GM18520 (cell line): ENCODE measurements around the gene OAS2.

Source experiments
- ATAC-seq: cut with Tn5 transposase; IDR thresholded peaks from one replicate; pipeline ENCODE4 v1.9.1; 2021; ENCODE audit not compliant: unreplicated experiment

The OAS2 gene

DNA sequence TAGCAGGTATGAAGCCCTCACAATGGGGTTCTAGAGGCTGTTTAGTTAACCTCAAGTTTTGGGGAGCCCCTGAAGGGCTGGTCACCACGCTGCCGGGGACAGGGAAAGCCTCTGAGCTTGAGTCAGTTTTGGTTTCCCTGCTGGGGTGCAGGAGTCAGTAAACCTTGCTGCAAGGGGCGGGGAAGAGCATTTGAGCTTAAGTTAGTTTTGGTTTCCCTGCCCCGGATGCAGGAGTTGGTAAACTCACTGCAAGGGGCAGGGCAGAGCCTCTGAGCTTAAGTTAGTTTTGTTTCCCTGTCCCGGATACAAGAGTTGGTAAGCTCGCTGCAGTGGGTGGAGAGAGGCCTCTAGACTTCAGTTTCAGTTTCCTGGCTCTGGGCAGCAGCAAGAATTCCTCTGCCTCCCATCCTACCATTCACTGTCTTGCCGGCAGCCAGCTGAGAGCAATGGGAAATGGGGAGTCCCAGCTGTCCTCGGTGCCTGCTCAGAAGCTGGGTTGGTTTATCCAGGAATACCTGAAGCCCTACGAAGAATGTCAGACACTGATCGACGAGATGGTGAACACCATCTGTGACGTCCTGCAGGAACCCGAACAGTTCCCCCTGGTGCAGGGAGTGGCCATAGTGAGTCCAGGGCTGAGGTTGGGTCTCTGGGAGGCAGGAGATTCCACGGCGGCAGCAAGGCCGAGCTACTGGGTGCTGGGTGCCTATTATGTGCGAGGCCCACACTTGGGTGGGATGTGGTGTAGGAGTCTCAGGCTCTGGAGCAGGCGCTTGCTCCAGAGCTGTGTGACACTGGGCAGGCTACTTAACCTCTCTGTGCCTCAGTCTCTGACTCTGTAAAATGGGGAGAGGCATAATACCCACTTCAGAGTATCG lies at the start of gene OAS2:
Gene OAS2 (plus strand): TSS at position 357 of the 878 bp plus-strand sequence. CDS start 90 bp downstream, at position 447.
- peak; percentile 85 for ATAC-seq

GRCh38 chr12:112928978-112929377 lies 49.3 kb upstream of the OAS2 start:
- ATAC-seq, result no peak

DNA sequence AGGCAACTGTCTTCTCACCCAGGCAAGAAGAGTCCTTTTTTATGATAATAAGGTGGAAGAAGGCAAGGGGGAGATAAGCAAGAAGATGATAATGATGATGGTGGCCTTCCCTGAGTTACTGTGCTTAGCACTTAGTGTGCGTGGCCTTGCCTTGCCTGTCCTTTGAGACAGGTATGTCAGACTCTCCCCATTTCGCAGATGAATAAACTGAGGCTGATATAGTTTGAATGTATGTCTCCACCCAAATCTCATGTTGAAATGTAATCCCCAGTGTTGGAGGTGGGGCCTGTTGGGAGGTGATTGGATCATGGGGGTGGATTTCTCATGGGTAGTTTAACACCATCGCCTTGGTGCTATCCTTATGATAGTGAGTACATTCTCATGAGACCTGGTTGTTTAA lies 48.6 kb upstream of the OAS2 start:
- no peak for ATAC-seq

DNA sequence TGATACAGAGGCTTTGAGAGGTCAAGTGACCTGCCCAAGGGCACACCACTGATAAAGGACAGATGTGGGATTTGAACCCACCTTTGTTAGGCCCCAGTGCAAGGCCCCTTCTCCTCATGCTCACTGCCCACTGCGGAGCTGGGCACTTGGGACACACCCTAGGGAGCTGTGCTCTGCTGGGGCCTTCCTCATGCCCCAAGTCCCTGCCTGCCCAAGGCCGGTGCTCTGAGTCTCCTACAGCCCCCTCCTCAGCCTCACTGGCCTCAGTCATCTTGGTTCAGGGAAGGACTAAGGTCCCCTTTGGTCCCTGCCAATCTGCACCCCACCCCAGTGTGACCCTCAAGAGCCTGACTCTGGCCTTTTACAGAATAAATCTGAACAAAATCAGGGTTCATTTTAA lies 48.0 kb upstream of the OAS2 start:
- no peak for ATAC-seq

- ATAC-seq, result no peak
Measured at GRCh38 chr12:112932485-112933128, 45.7 kb upstream of the OAS2 start.

- no peak for ATAC-seq
Measured at GRCh38 chr12:112933129-112933505, 45.2 kb upstream of the OAS2 start.

DNA sequence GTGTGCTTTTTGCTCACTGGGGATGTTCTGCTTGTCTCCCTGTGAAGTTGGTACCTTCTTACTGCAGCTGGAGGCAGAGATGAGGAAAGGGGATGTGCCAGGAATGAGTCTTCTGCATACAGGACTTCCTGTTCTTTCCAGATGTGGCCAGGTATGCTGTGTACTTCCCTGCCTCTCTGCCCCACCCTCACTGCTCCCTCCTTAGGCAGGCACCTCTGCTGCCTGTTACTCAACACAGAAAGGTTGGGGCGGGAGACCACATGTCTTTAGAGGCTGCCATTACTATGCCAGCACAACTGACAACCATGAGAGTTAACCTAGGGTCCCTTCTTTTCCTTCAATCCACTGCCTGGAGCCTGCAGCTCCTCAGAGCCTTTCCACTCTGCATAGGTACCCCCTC lies 42.1 kb upstream of the OAS2 start:
- ATAC-seq, result no peak

- no peak for ATAC-seq
Measured at GRCh38 chr12:112936927-112937326, 41.4 kb upstream of the OAS2 start.

DNA sequence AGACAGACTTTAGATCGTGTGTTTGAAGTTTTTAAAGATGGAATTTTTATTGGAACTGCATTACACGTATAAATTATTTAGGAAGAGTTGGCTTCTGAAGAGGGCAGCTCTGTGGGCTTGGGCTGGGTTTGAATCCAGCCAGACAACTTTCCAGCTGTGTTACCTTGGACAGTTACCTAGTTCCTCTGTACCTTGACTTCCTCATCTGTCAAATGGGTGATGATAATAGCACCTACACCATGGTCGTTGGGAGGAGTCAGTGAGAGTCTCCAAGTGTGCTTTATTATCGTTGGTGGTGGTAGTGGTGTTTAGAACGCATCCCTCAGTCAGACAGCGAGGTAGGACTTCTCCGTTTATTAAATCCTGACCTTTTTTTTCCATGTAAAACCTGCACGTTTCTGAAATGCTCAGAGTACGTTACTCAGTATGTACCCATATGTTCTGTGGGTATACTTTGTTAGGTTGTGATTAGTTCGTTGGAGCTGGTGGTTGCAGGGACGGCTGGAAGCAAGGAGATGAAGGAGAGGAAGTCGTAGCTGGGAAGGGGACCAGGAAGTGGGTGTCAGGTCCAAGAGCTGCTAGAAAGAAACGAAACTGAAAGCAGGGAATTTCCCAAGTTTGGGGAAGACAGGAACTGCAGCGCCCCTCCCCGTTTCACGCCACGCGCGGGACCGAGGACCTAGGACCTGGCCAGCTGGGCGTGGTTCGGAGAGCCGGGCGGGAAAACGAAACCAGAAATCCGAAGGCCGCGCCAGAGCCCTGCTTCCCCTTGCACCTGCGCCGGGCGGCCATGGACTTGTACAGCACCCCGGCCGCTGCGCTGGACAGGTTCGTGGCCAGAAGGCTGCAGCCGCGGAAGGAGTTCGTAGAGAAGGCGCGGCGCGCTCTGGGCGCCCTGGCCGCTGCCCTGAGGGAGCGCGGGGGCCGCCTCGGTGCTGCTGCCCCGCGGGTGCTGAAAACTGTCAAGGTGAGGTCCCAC lies 40.3 kb upstream of the OAS2 start, which contains the start of gene OAS3:
Gene OAS3 (plus strand): TSS at position 734 of the 979 bp plus-strand sequence. CDS start 57 bp downstream, at position 791.
- ATAC-seq, result peak; percentile 33

DNA sequence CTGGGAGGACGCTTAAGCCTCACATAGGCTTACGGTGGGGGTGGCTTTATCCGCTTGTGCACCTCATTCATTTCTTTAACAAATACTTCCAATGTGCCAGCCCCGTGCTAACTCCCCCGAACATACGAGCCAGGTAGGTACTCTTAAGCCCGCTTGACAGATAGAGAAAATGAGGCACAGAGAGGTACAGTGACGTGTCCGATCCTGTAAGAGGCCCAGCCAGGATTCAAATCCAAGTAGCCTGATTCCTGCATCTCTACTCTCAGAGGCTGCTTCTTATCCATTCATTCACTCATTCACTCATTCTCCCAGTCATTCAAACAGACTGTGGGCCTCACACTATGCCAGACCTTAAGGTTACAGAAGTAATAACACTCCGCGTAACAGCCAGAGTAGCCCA lies 39.6 kb upstream of the OAS2 start:
- no peak for ATAC-seq

DNA sequence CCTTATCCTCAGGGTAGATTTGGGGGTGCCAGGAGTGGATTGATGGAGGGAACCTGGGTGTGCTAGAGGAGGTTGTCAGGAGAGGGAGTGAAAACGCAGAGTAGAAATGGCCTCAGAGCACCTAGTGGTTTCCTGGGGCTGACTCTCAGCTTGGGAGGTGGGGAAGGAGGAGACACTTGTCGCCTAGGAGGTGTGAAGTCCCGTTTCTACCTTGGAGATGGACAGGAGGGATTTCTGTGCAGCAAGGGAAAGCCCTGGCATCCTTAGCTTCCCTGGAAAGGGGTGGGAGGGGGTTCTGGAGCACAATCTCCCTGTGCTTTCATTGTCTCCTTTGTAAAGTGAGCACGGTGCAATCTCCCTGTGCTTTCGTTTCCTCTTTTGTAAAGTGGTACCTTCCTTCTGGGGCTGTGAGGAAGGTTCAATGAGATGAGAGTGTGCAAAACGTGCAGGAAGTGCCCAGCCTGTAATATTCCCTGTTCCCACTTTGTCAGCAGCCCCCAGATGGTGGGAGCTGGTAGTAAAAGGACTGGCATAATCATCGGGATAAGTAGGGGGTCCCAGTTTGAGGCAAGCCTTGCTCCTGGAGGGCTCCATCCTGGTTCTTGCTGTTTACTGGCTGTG lies 38.4 kb upstream of the OAS2 start:
- ATAC-seq, result no peak

- ATAC-seq, result no peak
Measured at GRCh38 chr12:112941528-112942335, 36.6 kb upstream of the OAS2 start.

DNA sequence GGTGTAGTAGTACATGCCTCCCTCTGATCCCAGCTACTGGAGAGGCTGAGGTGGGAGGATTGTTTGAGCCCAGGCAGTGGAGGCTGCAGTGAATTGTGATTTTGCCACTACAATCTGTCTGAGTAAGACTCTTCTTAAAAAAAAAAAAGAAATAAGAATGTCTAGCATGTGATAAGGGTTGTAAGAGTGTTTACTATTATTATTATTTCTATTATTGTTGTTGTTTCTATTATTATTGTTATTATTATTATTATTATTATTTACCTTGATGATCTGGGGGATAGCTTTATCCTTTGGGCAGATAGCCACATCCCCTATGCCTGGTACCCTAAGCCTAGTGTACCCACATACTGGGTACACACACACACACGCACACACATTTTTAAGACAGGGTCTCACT lies 35.7 kb upstream of the OAS2 start:
- no peak for ATAC-seq

- no peak for ATAC-seq
Measured at GRCh38 chr12:112944024-112944690, 34.2 kb upstream of the OAS2 start.

DNA sequence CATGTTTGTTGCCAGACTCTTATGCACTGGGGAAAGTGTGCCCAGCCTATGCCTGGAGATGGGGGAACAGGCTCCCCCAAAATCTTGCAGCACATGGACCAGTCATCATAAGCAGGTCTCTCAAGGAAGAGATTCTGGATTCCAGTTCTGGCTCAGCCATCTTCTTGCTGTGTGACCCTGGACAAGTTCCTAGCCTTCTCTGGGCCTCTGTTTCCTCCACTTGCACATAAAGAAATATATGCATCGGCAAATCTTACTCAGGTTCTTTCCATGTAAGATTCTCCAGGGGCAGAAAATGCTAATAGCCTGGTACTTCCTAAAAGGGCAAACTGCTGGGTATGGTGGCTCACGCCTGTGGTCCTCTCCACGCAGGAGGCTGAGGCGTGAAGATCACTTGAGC lies 32.8 kb upstream of the OAS2 start:
- no peak for ATAC-seq

GRCh38 chr12:112946236-112947000 lies 31.9 kb upstream of the OAS2 start:
- ATAC-seq, result no peak

- no peak for ATAC-seq
Measured at GRCh38 chr12:112947314-112947713, 31.0 kb upstream of the OAS2 start.

GRCh38 chr12:112947761-112948160 lies 30.6 kb upstream of the OAS2 start:
- ATAC-seq, result no peak

DNA sequence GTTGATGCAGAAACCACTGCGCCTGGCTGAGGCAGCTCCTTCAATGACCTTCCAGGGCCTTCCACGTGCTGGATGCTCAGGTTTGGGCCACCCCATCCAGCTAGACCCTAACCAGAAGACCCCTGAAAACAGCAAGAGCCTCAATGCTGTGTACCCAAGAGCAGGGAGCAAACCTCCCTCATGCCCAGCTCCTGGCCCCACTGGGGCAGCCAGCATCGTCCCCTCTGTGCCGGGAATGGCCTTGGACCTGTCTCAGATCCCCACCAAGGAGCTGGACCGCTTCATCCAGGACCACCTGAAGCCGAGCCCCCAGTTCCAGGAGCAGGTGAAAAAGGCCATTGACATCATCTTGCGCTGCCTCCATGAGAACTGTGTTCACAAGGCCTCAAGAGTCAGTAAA lies 29.5 kb upstream of the OAS2 start:
- ATAC-seq, result no peak
